Thymus (tissue), 11 donors: ENCODE results near the gene C4orf17. TPM values are rescaled to one million over a fixed set of nuclear protein-coding genes. Genes with fewer than 3 reads are reported as not detected.
"Not testable (repeated sequence)": the region's sequence is repeated elsewhere in the genome, so short reads cannot be mapped to it uniquely, and the experiment has no call there.

Experiments
- DNase-seq, 9 donors: peaks; one replicate each; pipeline ENCODE4 v3.0.0-alpha.2; 2013; ENCODE audit warnings: low spot score in 9 of 9, low read depth in 6 of 9, missing footprints in 1 of 9
- H3K27ac ChIP-seq, 2 donors: one replicate each; pipeline ENCODE4 v1.5.1; 2013; ENCODE audit warnings: control low read depth in 1 of 2, low read depth in 1 of 2, low read length in 1 of 2, mild to moderate bottlenecking in 1 of 2, moderate library complexity in 1 of 2
- H3K27me3 ChIP-seq, 2 donors: one replicate each; pipeline ENCODE4 v1.5.1; 2013; ENCODE audit warnings: low read length in 1 of 2; ENCODE audit not compliant: control insufficient read depth in 2 of 2, insufficient read depth in 1 of 2
- H3K36me3 ChIP-seq, 2 donors: one replicate each; pipeline ENCODE4 v1.5.1; 2013; ENCODE audit warnings: low read length in 1 of 2, mild to moderate bottlenecking in 1 of 2, moderate library complexity in 1 of 2; ENCODE audit not compliant: control insufficient read depth in 2 of 2, insufficient read depth in 2 of 2
- H3K4me1 ChIP-seq, 2 donors: one replicate each; pipeline ENCODE4 v1.5.1; 2013; ENCODE audit warnings: low read length in 2 of 2; ENCODE audit not compliant: control insufficient read depth in 2 of 2, insufficient read depth in 2 of 2
- H3K4me3 ChIP-seq, 2 donors: one replicate each; pipeline ENCODE4 v1.5.1; 2013; ENCODE audit warnings: low read length in 2 of 2, control low read depth in 1 of 2, mild to moderate bottlenecking in 1 of 2
- H3K9me3 ChIP-seq, 2 donors: one replicate each; pipeline ENCODE4 v1.5.1; 2013; ENCODE audit warnings: low read length in 1 of 2, mild to moderate bottlenecking in 1 of 2; ENCODE audit not compliant: control insufficient read depth in 2 of 2, insufficient read depth in 1 of 2
- WGBS: extraction: QIAGEN DNeasy Blood & Tissue Kit; methylation state at CpG from one replicate; pipeline ENCODE4 v1.1.7; 2013; 5-methylcytosine and 5-hydroxymethylcytosine counted together
- polyA plus RNA-seq: library from polyadenylated mRNA; stranded (reverse); fragments of 200-250 nt; gene quantifications from one replicate; pipeline ENCODE4 v1.2.3, GENCODE V29; 2013
- total RNA-seq: library from RNA; stranded (reverse); fragments of 120-200 nt; gene quantifications from one replicate; pipeline ENCODE4 v1.2.4, GENCODE V29; 2013
- donor health status: healthy.

Gene C4orf17
- total and polyA plus RNA-seq, 2 donors, result 0.09 TPM; not detected in 1

DNA sequence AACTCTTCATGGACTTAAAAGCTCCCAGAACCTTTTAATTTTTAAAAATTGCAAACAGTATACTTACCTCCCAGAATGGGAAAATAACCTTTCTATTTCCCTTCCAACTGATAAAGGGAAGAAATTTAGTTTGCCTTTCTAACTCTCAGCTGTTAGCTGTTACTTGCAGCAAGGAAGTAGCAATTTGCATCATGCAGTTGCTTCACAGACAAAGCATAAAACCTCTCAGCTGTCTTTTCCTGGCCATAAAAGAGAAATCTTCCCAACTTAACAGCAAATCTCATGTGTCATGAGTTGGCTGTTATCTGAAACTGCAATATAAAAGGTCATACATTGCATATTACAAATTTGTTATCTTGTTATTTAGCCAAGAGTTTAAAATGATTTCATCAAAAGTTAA, 18.4 kb downstream of the C4orf17 start:
- Histone ChIP-seq H3K4me1 (no peaks in the 10 kb centered on the region), H3K36me3 (no peaks in the 10 kb centered on the region), H3K9me3 (no peaks in the 10 kb centered on the region), H3K27ac (no peak overlapping the region), H3K4me3 (no peak overlapping the region), H3K27me3 (no peaks in the 10 kb centered on the region)
- DNase-seq, result no peak

DNA sequence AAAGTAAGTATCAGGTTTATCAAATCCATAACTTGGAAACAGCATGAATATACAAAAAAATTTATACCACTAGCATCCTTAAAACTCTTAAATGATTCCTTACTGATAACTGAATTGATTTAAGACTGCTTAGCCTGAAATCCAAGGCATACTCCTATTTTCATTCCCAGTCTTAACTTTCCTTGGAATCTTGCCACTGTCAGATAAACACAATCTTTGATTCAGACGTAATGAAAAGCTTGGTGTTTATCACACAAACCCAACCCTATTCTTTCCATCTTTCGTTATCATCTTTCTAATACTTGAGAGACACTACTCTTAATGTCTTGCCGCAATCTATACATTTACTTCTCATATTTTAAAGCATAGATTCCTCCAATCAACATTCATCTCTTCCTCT, 19.1 kb downstream of the C4orf17 start:
- no peak overlapping the region for H3K4me3 ChIP-seq
- H3K9me3 ChIP-seq, result no peaks in the 10 kb centered on the region
- H3K27me3 ChIP-seq, result no peaks in the 10 kb centered on the region
- DNase-seq, result no peak
- no peak overlapping the region for H3K27ac ChIP-seq
- no peaks in the 10 kb centered on the region for H3K36me3 ChIP-seq
- no peaks in the 10 kb centered on the region for H3K4me1 ChIP-seq
- 92% methylated on average over 3 of the region's 3 CpGs for WGBS

GRCh38 chr4:99534699-99535098, 23.9 kb downstream of the C4orf17 start:
- H3K4me3 ChIP-seq, H3K4me1 ChIP-seq, H3K36me3 ChIP-seq, DNase-seq, H3K9me3 ChIP-seq, H3K27ac ChIP-seq, H3K27me3 ChIP-seq: not testable (repeated sequence)
- 98% methylated on average over 3 of the region's 3 CpGs for WGBS

DNA sequence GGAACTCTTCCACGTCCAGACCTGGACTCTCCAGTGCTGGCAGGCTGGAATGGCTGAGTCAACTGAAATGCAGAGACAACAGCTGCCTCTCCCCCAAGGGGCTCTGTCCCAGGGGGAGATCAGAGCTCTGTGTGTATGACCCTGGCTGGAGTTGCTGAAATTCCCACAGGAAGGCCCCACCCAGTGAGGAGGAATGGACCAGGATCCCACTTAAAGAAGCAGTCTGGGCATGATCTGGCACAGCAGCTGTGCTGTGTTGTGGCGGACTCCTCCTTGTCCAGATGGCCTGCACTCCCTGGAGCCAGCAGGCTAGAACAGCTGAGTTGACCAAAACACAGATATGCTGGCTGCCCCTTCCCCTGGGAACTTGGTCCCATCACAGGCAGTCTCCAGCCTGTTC, 25.4 kb downstream of the C4orf17 start:
- no peak for DNase-seq
- Histone ChIP-seq H3K27me3 (no peaks in the 10 kb centered on the region), H3K36me3 (no peaks in the 10 kb centered on the region), H3K9me3 (peaks cover 0 to 2% of the 10 kb centered on the region in 2 donors), H3K4me3 (no peak overlapping the region), H3K27ac (no peak overlapping the region), H3K4me1 (no peaks in the 10 kb centered on the region)
- 94% methylated on average over 2 of the region's 2 CpGs for WGBS

DNA sequence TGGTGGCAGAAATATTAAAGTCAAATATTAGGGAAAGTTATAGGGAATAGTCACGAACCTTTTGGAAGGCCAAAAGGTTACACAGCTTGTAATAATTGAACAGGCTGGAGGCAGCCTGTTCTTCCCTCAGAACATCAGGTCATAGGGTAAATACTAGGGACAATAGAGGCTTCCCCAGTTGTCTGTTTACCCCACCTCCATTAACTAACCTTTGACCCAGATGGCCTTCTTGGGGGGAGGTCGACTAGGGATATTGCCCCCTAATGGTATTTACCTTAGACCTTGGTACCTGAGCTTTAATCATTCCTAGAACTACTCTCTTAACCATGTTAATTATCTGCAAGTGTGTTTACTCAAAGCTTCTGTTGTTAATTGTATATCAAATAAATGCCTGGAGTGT, 26.0 kb downstream of the C4orf17 start:
- Histone ChIP-seq H3K4me3 (no peak overlapping the region), H3K27ac (no peak overlapping the region), H3K36me3 (no peaks in the 10 kb centered on the region), H3K27me3 (no peaks in the 10 kb centered on the region), H3K4me1 (no peaks in the 10 kb centered on the region), H3K9me3 (peaks cover 0 to 2% of the 10 kb centered on the region in 2 donors)
- 82% methylated on average over 2 of the region's 2 CpGs for WGBS
- DNase-seq, result no peak

DNA sequence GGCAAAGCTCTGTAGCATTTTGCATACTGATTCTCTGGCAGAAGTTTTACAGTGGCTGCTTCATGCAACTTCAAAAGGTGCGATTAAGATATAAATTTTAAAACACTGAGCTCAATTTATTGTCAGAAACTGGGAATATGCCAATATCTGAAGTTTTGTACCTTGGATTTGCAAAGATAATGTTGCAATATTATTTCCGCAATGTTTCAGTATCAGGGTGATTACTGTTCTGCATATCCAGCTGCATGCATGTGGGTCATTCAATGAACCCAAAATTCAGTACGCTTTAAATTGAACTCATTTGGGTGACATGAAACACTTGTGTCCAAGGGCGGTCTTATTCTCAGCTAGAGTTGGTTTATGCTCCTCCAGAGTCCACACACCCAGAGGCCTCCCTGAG, 26.9 kb downstream of the C4orf17 start:
- WGBS, result 97% methylated on average over 4 of the region's 4 CpGs
- Histone ChIP-seq H3K9me3 (peaks cover 0 to 2% of the 10 kb centered on the region in 2 donors), H3K4me3 (no peak overlapping the region), H3K27me3 (no peaks in the 10 kb centered on the region), H3K36me3 (no peaks in the 10 kb centered on the region), H3K27ac (no peak overlapping the region), H3K4me1 (no peaks in the 10 kb centered on the region)
- no peak for DNase-seq

DNA sequence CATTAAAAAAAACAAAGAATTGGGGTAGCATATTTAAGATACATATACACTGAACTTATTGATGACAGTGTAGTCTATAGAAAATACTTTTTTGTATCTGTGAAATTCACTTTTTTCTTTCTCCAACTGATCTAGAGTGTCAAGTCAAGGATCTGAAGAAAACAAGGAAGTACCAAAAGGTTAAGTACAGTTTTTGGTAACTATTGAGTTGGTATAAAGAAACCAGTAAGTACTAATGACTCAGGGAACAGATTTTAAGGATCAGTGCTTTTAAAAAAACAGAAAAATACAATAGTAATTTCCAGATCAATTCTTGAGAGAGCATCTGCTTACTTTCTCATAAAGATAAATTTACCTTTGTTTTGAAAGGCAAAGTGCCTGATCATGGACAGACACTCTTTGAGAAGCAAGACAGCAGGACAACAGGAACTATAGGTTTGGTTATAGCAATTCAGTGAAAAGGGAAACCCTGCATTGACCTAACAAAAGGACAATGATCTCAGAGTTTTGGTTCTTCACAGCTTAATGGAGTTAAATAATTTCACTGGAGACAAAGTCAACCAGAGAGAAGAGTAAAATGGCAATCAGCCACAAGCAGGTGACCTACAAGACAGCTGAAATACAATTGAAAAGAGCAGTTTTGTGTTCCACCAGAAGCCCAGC, 29.6 kb downstream of the C4orf17 start:
- Histone ChIP-seq H3K27me3 (no peaks in the 10 kb centered on the region), H3K4me1 (no peaks in the 10 kb centered on the region), H3K36me3 (no peaks in the 10 kb centered on the region), H3K4me3 (no peak overlapping the region), H3K27ac (no peak overlapping the region), H3K9me3 (peaks cover 0 to 2% of the 10 kb centered on the region in 2 donors)
- no peak for DNase-seq

GRCh38 chr4:99552872-99553271, 42.1 kb downstream of the C4orf17 start:
- no peak for DNase-seq
- H3K36me3 ChIP-seq, result no peaks in the 10 kb centered on the region
- H3K27me3 ChIP-seq, result no peaks in the 10 kb centered on the region
- no peak overlapping the region for H3K4me3 ChIP-seq
- no peaks in the 10 kb centered on the region for H3K4me1 ChIP-seq
- H3K9me3 ChIP-seq, result no peaks in the 10 kb centered on the region
- H3K27ac ChIP-seq, result no peak overlapping the region
- 98% methylated on average over 2 of the region's 2 CpGs for WGBS

DNA sequence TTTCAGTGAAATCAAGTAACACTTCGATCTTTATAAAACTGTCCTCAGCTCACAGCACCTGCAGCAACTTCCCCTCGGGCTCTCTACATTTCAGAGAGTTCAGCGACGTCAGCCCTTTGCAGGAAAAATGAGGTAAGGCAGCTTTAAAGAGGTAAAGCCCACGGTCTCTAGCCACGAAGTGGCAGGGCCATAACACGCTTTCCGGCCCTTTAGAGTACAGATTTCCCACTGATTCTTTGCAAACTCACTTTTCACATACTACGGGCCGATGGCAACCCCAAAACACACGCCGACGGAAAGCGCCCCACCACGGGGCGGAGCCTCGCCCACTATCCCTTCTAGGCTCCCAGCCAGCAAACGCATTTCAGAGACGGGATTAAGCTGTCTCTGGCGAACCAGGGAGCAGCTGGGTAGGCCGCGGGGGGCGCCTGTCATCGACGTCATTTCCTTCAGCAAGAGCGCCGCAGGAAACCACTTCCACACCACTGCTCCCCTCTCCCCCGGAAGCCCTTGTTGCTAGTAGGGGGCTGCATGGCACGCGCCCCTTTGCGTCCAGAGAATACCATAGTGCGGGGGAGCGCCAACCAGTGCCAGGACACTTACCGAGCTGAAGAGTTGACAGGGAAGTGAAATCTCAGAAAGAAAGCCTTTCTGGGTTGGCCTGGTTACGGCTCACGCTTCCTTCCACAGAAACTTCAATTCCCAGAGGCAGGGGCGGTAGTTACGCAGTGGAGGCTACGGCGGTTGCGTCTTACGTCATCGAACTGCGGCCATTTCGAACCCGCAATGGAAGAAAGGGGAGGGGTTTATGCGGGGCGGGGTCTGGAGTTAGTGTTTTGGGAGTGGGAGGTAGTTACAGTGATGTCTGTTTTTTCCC, 52.7 kb downstream of the C4orf17 start, which contains the start of gene TRMT10A:
Gene TRMT10A (minus strand): TSS at position 730 of the 877 bp plus-strand sequence. CDS start 4,701 bp downstream, outside the sequence.
- peak; percentile 89 to 98 (median 95) for DNase-seq
- Histone ChIP-seq H3K4me3 (peak within 1 kb of the TSS; percentile 90 to 91), H3K9me3 (no peaks in the 10 kb centered on the region), H3K27ac (peak within 1 kb of the TSS; percentile 98 to 99), H3K36me3 (no peaks in the 10 kb centered on the region), H3K4me1 (peaks cover 5 to 6% of the 10 kb centered on the region in 2 donors), H3K27me3 (peaks cover 3 to 4% of the 10 kb centered on the region in 2 donors)
- WGBS, result under 1% methylated on average over 48 of the region's 48 CpGs
